ENCODE measurements around the gene PARD3.

DNA sequence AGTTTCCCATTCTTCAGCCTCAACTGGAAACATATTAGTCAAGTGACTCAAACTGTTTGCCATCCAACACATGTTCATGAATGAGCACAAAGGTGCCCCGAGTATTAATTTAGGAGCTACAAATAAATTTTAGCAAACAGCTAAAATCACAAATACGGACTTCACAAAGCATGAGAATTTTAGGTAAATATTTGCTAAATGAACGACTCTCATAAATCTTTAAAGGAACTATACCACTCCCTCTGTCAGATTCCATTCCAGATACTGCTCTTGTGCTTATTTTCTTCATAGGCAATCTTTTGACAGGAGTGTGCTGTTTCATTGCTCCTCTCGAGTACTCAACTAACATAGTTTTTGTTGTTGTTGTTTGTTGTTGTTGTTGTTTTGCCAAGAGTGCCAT, 330.9 kb downstream of the PARD3 start:
- TF ChIP-seq, protein P1, sequence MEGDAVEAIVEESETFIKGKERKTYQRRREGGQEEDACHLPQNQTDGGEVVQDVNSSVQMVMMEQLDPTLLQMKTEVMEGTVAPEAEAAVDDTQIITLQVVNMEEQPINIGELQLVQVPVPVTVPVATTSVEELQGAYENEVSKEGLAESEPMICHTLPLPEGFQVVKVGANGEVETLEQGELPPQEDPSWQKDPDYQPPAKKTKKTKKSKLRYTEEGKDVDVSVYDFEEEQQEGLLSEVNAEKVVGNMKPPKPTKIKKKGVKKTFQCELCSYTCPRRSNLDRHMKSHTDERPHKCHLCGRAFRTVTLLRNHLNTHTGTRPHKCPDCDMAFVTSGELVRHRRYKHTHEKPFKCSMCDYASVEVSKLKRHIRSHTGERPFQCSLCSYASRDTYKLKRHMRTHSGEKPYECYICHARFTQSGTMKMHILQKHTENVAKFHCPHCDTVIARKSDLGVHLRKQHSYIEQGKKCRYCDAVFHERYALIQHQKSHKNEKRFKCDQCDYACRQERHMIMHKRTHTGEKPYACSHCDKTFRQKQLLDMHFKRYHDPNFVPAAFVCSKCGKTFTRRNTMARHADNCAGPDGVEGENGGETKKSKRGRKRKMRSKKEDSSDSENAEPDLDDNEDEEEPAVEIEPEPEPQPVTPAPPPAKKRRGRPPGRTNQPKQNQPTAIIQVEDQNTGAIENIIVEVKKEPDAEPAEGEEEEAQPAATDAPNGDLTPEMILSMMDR (IDR thresholded peaks at IDR 0.05): no peak
- no peak for TF ChIP-seq POLR2A (IDR thresholded peaks at IDR 0.05)
